GM19239 (cell line): Measurements from ENCODE around the gene CCDC28B.

ENCODE experiments used
- DNase-seq: peaks from one replicate; pipeline ENCODE4 v3.0.0; 2011; ENCODE audit warnings: low spot score; ENCODE audit not compliant: insufficient read length
- FAIRE-seq: peaks from 2 replicates; lab custom pipeline; 2011; peaks lifted over from hg19 to GRCh38; lab: Jason Lieb, UNC

CCDC28B gene

GRCh38 chr1:32249831-32250525, 49.6 kb downstream of the CCDC28B start:
- FAIRE-seq: peak; percentile 94
- DNase-seq: peak; percentile 75

GRCh38 chr1:32250893-32251716, 50.7 kb downstream of the CCDC28B start, which contains the start of gene LCK:
Gene LCK, plus strand, starts transcription at chr1:32251265. Its CDS starts 23,065 bp downstream, at chr1:32274330.
- FAIRE-seq (peak; percentile 78), DNase-seq (no peak)
